Heart left ventricle (tissue), 13 donors: ENCODE data around the gene HHAT.

Source experiments
- POLR2A ChIP-seq, 2 donors: fragments of 450-650 bp; IDR thresholded peaks; one replicate each; pipeline ENCODE4 v1.6.1; 2017; ENCODE audit warnings: antibody characterized with exemption in 2 of 2, mild to moderate bottlenecking in 2 of 2, moderate library complexity in 2 of 2
- TF ChIP-seq, protein P1 (sequence below), 12 donors: fragments of 200-600 bp; sonication (generic) in 4 of 12; IDR thresholded peaks; one replicate each; pipeline versions ENCODE4 v1.5.0 to v1.8.0; 2018 to 2022; ENCODE audit warnings: antibody characterized with exemption in 12 of 12, mild to moderate bottlenecking in 5 of 12
- donor health status: ischemic (EF 13 %, LVEDD 7.1; RV severe dilation, severe dysfunction).
- donor health status: DM: no; HTN: yes; CAD: no.
- donor health status: DM: no; HTN: no; CAD: no.
- donor health status: ischemic (EF 25% LVEDD 6.9; RV normal size, moderate dysfunction).
- donor health status: ischemic (EF 25% LVEDD 5.7; RV mildly dilated, moderate dysfunction).
- donor health status: ischemic (EF 35%, LVEDD 5.7; RV mildly dilated, moderate dysfunction).
- donor health status: nonischemic (EF 11% LVEDD 7.7; RV severe dilation, severe dysfunction).
- donor health status: DM: yes; HTN: yes; CAD: no.
- donor health status: PGD.
- donor health status: ischemic (EF 29% LVEDD 5.4; RV normal size, mild dysfunction).
- donor health status: nonischemic (EF 23%, LVEDD 6.1; RV moderate dilation, normal function).

DNA sequence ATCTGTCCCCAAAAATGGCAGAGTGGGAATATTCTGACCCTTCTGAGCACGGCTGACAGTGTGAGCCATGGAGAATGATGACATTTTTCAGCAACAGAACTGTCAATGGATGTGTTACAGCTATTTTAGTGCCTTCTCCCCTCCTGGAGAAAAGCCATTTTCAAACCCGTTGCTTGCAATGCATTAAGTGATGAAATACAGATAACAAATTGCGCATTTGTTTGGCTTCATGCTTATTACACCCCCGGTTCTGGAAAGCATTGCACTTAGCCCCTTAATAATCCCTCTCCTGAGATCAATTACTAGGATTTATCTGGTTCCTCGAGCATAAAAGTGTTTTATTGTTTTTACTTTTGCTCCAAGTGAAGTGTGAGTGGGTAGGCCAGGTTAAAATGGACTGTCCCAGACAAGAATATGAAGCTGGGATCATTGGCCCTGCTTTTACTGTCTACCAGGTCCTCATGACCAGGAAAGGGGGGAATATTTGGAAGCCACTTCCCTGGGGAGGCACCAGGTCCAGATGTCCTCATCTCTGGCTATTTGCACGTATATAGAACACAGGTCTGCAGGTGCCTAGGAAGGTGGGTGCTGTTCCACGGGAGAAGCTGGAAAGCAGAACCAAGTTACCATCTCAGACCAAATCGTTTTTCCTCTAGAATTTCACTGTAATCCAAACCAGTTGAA, 37.5 kb upstream of the HHAT start:
- TF ChIP-seq, protein P1, sequence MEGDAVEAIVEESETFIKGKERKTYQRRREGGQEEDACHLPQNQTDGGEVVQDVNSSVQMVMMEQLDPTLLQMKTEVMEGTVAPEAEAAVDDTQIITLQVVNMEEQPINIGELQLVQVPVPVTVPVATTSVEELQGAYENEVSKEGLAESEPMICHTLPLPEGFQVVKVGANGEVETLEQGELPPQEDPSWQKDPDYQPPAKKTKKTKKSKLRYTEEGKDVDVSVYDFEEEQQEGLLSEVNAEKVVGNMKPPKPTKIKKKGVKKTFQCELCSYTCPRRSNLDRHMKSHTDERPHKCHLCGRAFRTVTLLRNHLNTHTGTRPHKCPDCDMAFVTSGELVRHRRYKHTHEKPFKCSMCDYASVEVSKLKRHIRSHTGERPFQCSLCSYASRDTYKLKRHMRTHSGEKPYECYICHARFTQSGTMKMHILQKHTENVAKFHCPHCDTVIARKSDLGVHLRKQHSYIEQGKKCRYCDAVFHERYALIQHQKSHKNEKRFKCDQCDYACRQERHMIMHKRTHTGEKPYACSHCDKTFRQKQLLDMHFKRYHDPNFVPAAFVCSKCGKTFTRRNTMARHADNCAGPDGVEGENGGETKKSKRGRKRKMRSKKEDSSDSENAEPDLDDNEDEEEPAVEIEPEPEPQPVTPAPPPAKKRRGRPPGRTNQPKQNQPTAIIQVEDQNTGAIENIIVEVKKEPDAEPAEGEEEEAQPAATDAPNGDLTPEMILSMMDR (IDR thresholded peaks at IDR 0.05): no peak
- TF ChIP-seq POLR2A (IDR thresholded peaks at IDR 0.05): no peak
